ENCODE data around the gene CACNB4. TPM values are rescaled to one million over a fixed set of nuclear protein-coding genes. Genes with fewer than 3 reads are reported as not detected.

The CACNB4 gene
- 3.7 TPM for total RNA-seq

- no peak for DNase-seq (ENCODE audit: low spot score in 2 of 2)
- Histone ChIP-seq H3K27ac (peak within 1 kb of the TSS; percentile 34 to 61), H3K27me3 (no peaks in the 10 kb centered on the region), H3K36me3 (no peaks in the 10 kb centered on the region), H3K9me3 (no peaks in the 10 kb centered on the region), H3K4me1 (peaks cover 3 to 7% of the 10 kb centered on the region in 2 donors), H3K4me3 (peak within 1 kb of the TSS; percentile 63 to 83)
- intact Hi-C loops (cut with DNase I), result loop anchor here (2.0 kb wide), 1 partner anchor 62 kb away; no protein-coding TSS in a partner anchor
- TF ChIP-seq CTCF (IDR thresholded peaks at IDR 0.05), result no peak
These were observed at the start of gene CACNB4 for GRCh38 chr2:152098496-152099366. TSS of gene CACNB4 (minus strand) at chr2:152099044.

- no peaks in the 10 kb centered on the region for H3K4me1 ChIP-seq
- H3K36me3 ChIP-seq, result peaks cover 0 to 21% of the 10 kb centered on the region in 2 donors
- H3K27ac ChIP-seq, result no peak overlapping the region
- intact Hi-C loops (cut with DNase I), result no loop called here
- DNase-seq (ENCODE audit: low spot score in 2 of 2), result no peak
- no peaks in the 10 kb centered on the region for H3K27me3 ChIP-seq
- no peaks in the 10 kb centered on the region for H3K9me3 ChIP-seq
- no peak overlapping the region for H3K4me3 ChIP-seq
- no peak for TF ChIP-seq CTCF (IDR thresholded peaks at IDR 0.05)
These were observed 35.8 kb upstream of the CACNB4 start for GRCh38 chr2:152134488-152135280.

GRCh38 chr2:152132306-152132705, 33.5 kb upstream of the CACNB4 start:
- Histone ChIP-seq H3K9me3 (no peaks in the 10 kb centered on the region), H3K27me3 (no peaks in the 10 kb centered on the region), H3K4me1 (no peaks in the 10 kb centered on the region), H3K4me3 (no peak overlapping the region), H3K27ac (no peak overlapping the region), H3K36me3 (peaks cover 0 to 14% of the 10 kb centered on the region in 2 donors)
- intact Hi-C loops (cut with DNase I), result no loop called here
- no peak for DNase-seq (ENCODE audit: low spot score in 2 of 2)
- TF ChIP-seq CTCF (IDR thresholded peaks at IDR 0.05), result no peak

- Histone ChIP-seq H3K4me1 (no peaks in the 10 kb centered on the region), H3K27me3 (no peaks in the 10 kb centered on the region), H3K9me3 (no peaks in the 10 kb centered on the region), H3K4me3 (no peak overlapping the region), H3K27ac (no peak overlapping the region), H3K36me3 (peaks cover 15 to 39% of the 10 kb centered on the region in 2 donors)
- DNase-seq (ENCODE audit: low spot score in 2 of 2), result no peak
- intact Hi-C loops (cut with DNase I), result no loop called here
- no peak for TF ChIP-seq CTCF (IDR thresholded peaks at IDR 0.05)
These were observed 28.8 kb upstream of the CACNB4 start for GRCh38 chr2:152127628-152128027.

DNA sequence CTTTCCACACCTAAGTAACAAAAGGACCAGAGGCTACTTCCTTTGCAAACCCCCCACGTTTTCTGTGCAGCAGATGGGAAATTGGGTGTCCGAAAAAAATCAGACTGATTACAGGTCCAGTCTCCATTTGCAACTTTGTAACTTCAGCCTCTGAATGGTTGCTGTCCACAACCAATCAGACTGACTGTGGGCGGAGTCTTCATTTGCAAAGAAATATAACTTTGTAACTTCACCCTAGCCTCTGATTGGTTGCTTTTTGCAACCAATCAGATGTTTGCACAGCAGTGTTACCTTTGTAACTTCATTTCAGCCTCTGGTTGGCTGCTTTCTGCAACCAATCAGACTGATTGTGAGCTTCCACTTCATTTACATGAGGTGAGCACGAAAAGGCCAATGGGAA, 27.8 kb upstream of the CACNB4 start:
- Histone ChIP-seq H3K4me1 (no peaks in the 10 kb centered on the region), H3K36me3 (peaks cover 18 to 46% of the 10 kb centered on the region in 2 donors), H3K4me3 (no peak overlapping the region), H3K9me3 (no peaks in the 10 kb centered on the region), H3K27me3 (no peaks in the 10 kb centered on the region), H3K27ac (no peak overlapping the region)
- TF ChIP-seq CTCF (IDR thresholded peaks at IDR 0.05), result no peak
- DNase-seq (ENCODE audit: low spot score in 2 of 2), result no peak
- intact Hi-C loops (cut with DNase I), result no loop called here
